SK-N-SH (cell line): ENCODE results near the gene ARCN1. TPM values are rescaled to one million over a fixed set of nuclear protein-coding genes. Genes with fewer than 3 reads are reported as not detected.

Experiments used
- CTCF ChIA-PET: fragments of 300-600, 350-600 bp; formaldehyde crosslinking; extraction: SDS; loops from one replicate; lab custom pipeline; 2021; lab: Yijun Ruan, JAX
- POLR2A ChIA-PET: fragments of 350-600 bp; sonication (Branson Sonifier 250); formaldehyde crosslinking; extraction: SDS; loops from one replicate; lab custom pipeline; 2020; ENCODE audit warnings: antibody characterized with exemption, inconsistent platforms; lab: Yijun Ruan, JAX
- DNase-seq: peaks from one replicate; pipeline ENCODE4 v3.0.0; 2012
- H2AFZ ChIP-seq: fragments of 200-600 bp; sonication (generic); 2 replicates; pipeline ENCODE4 v1.8.1; 2016; ENCODE audit warnings: antibody characterized with exemption, mild to moderate bottlenecking, low read depth
- H3F3A ChIP-seq: fragments of 200-600 bp; sonication (generic); replicated peaks from 2 replicates; pipeline ENCODE3; 2016; ENCODE audit warnings: antibody characterized with exemption, mild to moderate bottlenecking; ENCODE audit not compliant: insufficient read depth
- H3K27ac ChIP-seq, 2 experiments: fragments of 200-500 bp in 1 of 2; fragments of 200-600 bp in 1 of 2; sonication (Bioruptor generic) in 1 of 2; sonication (generic), shearing (Covaris generic) in 1 of 2; 2 replicates each; pipeline versions ENCODE4 v1.5.1 to v1.6.1; 2014 to 2016; ENCODE audit warnings: low read depth in 2 of 2, inconsistent platforms in 1 of 2, low read length in 1 of 2, mild to moderate bottlenecking in 1 of 2, mixed read lengths in 1 of 2
- H3K27me3 ChIP-seq: fragments of 200-600 bp; sonication (generic), shearing (Covaris generic); 2 replicates; pipeline ENCODE4 v1.6.1; 2016; ENCODE audit warnings: mixed run types; ENCODE audit not compliant: insufficient read depth
- H3K36me3 ChIP-seq, 2 experiments: fragments of 200-500 bp in 1 of 2; fragments of 200-600 bp in 1 of 2; sonication (Bioruptor generic) in 1 of 2; sonication (generic) in 1 of 2; replicated peaks in 1 of 2; 2 replicates each; pipeline versions ENCODE3 to v1.5.1; 2014 to 2016; ENCODE audit warnings: low read length in 1 of 2, mild to moderate bottlenecking in 1 of 2; ENCODE audit not compliant: insufficient read depth in 2 of 2, control insufficient read depth in 1 of 2
- H3K4me1 ChIP-seq, 2 experiments: fragments of 200-500 bp in 1 of 2; fragments of 200-600 bp in 1 of 2; sonication (Bioruptor generic) in 1 of 2; sonication (generic), shearing (Covaris generic) in 1 of 2; 2 replicates each; pipeline versions ENCODE4 v1.5.1 to v1.6.1; 2014 to 2016; ENCODE audit warnings: low read depth in 1 of 2, low read length in 1 of 2, mixed run types in 1 of 2; ENCODE audit not compliant: insufficient read depth in 2 of 2, control insufficient read depth in 1 of 2
- H3K4me2 ChIP-seq: fragments of 200-600 bp; sonication (generic), shearing (Covaris generic); 2 replicates; pipeline ENCODE4 v1.6.1; 2017; ENCODE audit warnings: mixed run types
- H3K4me3 ChIP-seq, 2 experiments: fragments of 200-500 bp in 1 of 2; fragments of 200-600 bp in 1 of 2; sonication (Bioruptor generic) in 1 of 2; sonication (generic), shearing (Covaris generic) in 1 of 2; 2 replicates each; pipeline versions ENCODE4 v1.5.1 to v1.8.1; 2014 to 2016; ENCODE audit warnings: low read depth in 2 of 2, inconsistent platforms in 1 of 2, low read length in 1 of 2, mild to moderate bottlenecking in 1 of 2, mixed read lengths in 1 of 2, moderate library complexity in 1 of 2
- H3K79me2 ChIP-seq: fragments of 200-600 bp; sonication (generic); 2 replicates; pipeline ENCODE4 v1.8.1; 2017; ENCODE audit warnings: mild to moderate bottlenecking; ENCODE audit not compliant: insufficient read depth
- H3K9ac ChIP-seq: fragments of 200-600 bp; sonication (generic); 2 replicates; pipeline ENCODE4 v1.6.1; 2017; ENCODE audit warnings: mixed run types
- H3K9me2 ChIP-seq: fragments of 200-600 bp; sonication (generic); 2 replicates; pipeline ENCODE4 v1.6.1; 2017; ENCODE audit warnings: mixed run types
- H3K9me3 ChIP-seq: fragments of 200-600 bp; sonication (generic); 2 replicates; pipeline ENCODE4 v1.6.1; 2017; ENCODE audit warnings: mixed run types, mild to moderate bottlenecking, moderate library complexity
- H4K20me1 ChIP-seq: fragments of 200-600 bp; sonication (generic); 2 replicates; pipeline ENCODE4 v1.6.1; 2017; ENCODE audit warnings: mild to moderate bottlenecking, mixed run types; ENCODE audit not compliant: insufficient read depth
- CHD2 ChIP-seq: fragments of 150-350 bp; IDR thresholded peaks from 2 replicates; pipeline ENCODE4 v1.6.1; 2018; ENCODE audit warnings: low read length; ENCODE audit not compliant: partially characterized antibody
- ELF1 ChIP-seq: IDR thresholded peaks from 2 replicates; pipeline ENCODE4 v1.4.0; 2012
- FOSL2 ChIP-seq: IDR thresholded peaks from 2 replicates; pipeline ENCODE4 v1.4.0; 2012; ENCODE audit warnings: low read depth, mild to moderate bottlenecking, moderate library complexity, borderline replicate concordance
- GABPA ChIP-seq: IDR thresholded peaks from 2 replicates; pipeline ENCODE4 v1.4.0; 2012; ENCODE audit warnings: low read depth, mild to moderate bottlenecking
- MAX ChIP-seq: IDR thresholded peaks from 2 replicates; pipeline ENCODE4 v1.4.0; 2012; ENCODE audit warnings: low read depth
- POLR2AphosphoS5 ChIP-seq: IDR thresholded peaks from 2 replicates; pipeline ENCODE4 v1.6.1; 2012; ENCODE audit warnings: low read depth, low read length
- RAD21 ChIP-seq: IDR thresholded peaks from 2 replicates; pipeline ENCODE4 v1.6.1; 2012; ENCODE audit warnings: mild to moderate bottlenecking, low read length
- SMC3 ChIP-seq: IDR thresholded peaks from 2 replicates; pipeline ENCODE4 v1.6.1; 2012; ENCODE audit warnings: low read depth, low read length, improper control_type of control experiment
- TAF1 ChIP-seq: IDR thresholded peaks from 2 replicates; pipeline ENCODE4 v1.6.1; 2012; ENCODE audit warnings: low read depth, mild to moderate bottlenecking, low read length, moderate library complexity, borderline replicate concordance
- TCF12 ChIP-seq: IDR thresholded peaks from 2 replicates; pipeline ENCODE4 v1.4.0; 2012
- TEAD4 ChIP-seq: IDR thresholded peaks from 2 replicates; pipeline ENCODE4 v1.4.0; 2012; ENCODE audit warnings: mild to moderate bottlenecking, borderline replicate concordance; ENCODE audit not compliant: insufficient read depth
- YY1 ChIP-seq: IDR thresholded peaks from 2 replicates; pipeline ENCODE4 v1.4.0; 2012; ENCODE audit warnings: low read depth, mild to moderate bottlenecking
- WGBS: methylation state at CpG from one replicate; pipeline ENCODE4 v1.1.6; 2017; ENCODE audit warnings: low lambda C conversion rate; 5-methylcytosine and 5-hydroxymethylcytosine counted together
- polyA plus RNA-seq, 3 experiments: library from polyadenylated mRNA; depleted of rRNA; stranded (reverse); fragments of >200 nt; gene quantifications; 2 replicates each; pipeline ENCODE4 v1.2.3, GENCODE V29; 2012

ARCN1 gene
- polyA plus RNA-seq, 1 of the 3 experiments (the other 2 are of a cell fraction) = 128 TPM

GRCh38 chr11:118581057-118581456 is 8.8 kb downstream of the ARCN1 start:
- H3K27ac ChIP-seq = no peak overlapping the region
- H3K4me1 ChIP-seq = no peaks in the 10 kb centered on the region; a peak in 1 of 4 replicates
- peaks cover 16% of the 10 kb centered on the region for H3F3A ChIP-seq
- POLR2A ChIA-PET = no interaction called here
- H3K4me3 ChIP-seq = no peak overlapping the region
- DNase-seq = no peak
- H3K9ac ChIP-seq = no peak overlapping the region
- H3K36me3 ChIP-seq = peaks cover 33 to 67% of the 10 kb centered on the region in 2 experiments
- TF ChIP-seq FOSL2 = no peak
- TF ChIP-seq YY1 = no peak
- TF ChIP-seq ELF1 = no peak
- TF ChIP-seq SMC3 = no peak
- TF ChIP-seq TEAD4 = no peak
- TF ChIP-seq GABPA = no peak
- no peaks in the 10 kb centered on the region for H3K9me2 ChIP-seq
- H3K27me3 ChIP-seq = no peaks in the 10 kb centered on the region
- H3K4me2 ChIP-seq = no peak overlapping the region
- peaks cover 99% of the 10 kb centered on the region for H3K79me2 ChIP-seq
- CTCF ChIA-PET = no interaction called here
- peaks cover 85% of the 10 kb centered on the region for H4K20me1 ChIP-seq
- WGBS = 89% methylated on average over 6 of the region's 6 CpGs
- no peak overlapping the region for H2AFZ ChIP-seq
- no peaks in the 10 kb centered on the region for H3K9me3 ChIP-seq

GRCh38 chr11:118587952-118588351 is 15.7 kb downstream of the ARCN1 start:
- 100% methylated on average over 1 of the region's 1 CpG for WGBS
- Histone ChIP-seq H3K4me2 (no peak overlapping the region), H3K4me3 (no peak overlapping the region), H2AFZ (no peak overlapping the region), H3K27ac (no peak overlapping the region), H3F3A (peaks cover 46% of the 10 kb centered on the region), H3K4me1 (no peaks in the 10 kb centered on the region), H3K36me3 (peaks cover 70 to 97% of the 10 kb centered on the region in 2 experiments), H3K9me3 (no peaks in the 10 kb centered on the region), H3K9me2 (no peaks in the 10 kb centered on the region), H3K27me3 (no peaks in the 10 kb centered on the region), H3K79me2 (peaks cover 70% of the 10 kb centered on the region), H3K9ac (no peak overlapping the region), H4K20me1 (peaks cover 32% of the 10 kb centered on the region; the same call in 1 of the 2 replicates)
- no peak for DNase-seq
- POLR2A ChIA-PET = no interaction called here
- TF ChIP-seq TAF1 (no peak), TCF12 (no peak)
- CTCF ChIA-PET = no interaction called here

- no peaks in the 10 kb centered on the region for H3K9me2 ChIP-seq
- no peaks in the 10 kb centered on the region for H3K9me3 ChIP-seq
- no peaks in the 10 kb centered on the region for H3K27me3 ChIP-seq
- H3K27ac ChIP-seq = peak overlapping the region in 1 of 2 experiments; percentile 18; a peak in 1 of 4 replicates
- H3K9ac ChIP-seq = no peak overlapping the region
- H4K20me1 ChIP-seq = 0 out of 2 replicates have a peak, but pooled peaks cover 18% of the 10 kb centered on the region
- peaks cover 64 to 94% of the 10 kb centered on the region in 2 experiments for H3K36me3 ChIP-seq
- peaks cover 0 to 6% of the 10 kb centered on the region in 2 experiments; a peak in 2 of 4 replicates for H3K4me1 ChIP-seq
- ChIA-PET CTCF (interaction anchor here (0.9 to 6.2 kb wide), 8 partner anchors 14 to 312 kb away, joined by 3 to 144 read pairs (median 4); partner anchors contain the start of gene PHLDB1), POLR2A (no interaction called here)
- H3K4me2 ChIP-seq = no peak overlapping the region
- 86% methylated on average over 2 of the region's 2 CpGs for WGBS
- peaks cover 60% of the 10 kb centered on the region for H3K79me2 ChIP-seq
- DNase-seq = no peak
- H2AFZ ChIP-seq = no peak overlapping the region
- no peak for TF ChIP-seq POLR2AphosphoS5
- TF ChIP-seq CHD2 = no peak
- TF ChIP-seq FOSL2 = no peak
- no peak for TF ChIP-seq MAX
- TF ChIP-seq RAD21 = no peak
- H3K4me3 ChIP-seq = no peak overlapping the region
- peaks cover 60% of the 10 kb centered on the region for H3F3A ChIP-seq
These were observed 20.6 kb downstream of the ARCN1 start for GRCh38 chr11:118592616-118593367.
